ENCODE data around the gene HOXC12.

Gene HOXC12

GRCh38 chr12:53939141-53940108, 15.3 kb upstream of the HOXC12 start:
- DNase-seq = no peak

GRCh38 chr12:53940443-53941014, 14.2 kb upstream of the HOXC12 start:
- in situ Hi-C loops (cut with MboI; ENCODE audit: low pct_unique_long_range_greater_than_20kb, low sequenced_read_pairs) = no loop called here
- no peak for DNase-seq

More at GRCh38 chr12:53939141-53940108, 15.3 kb upstream of the HOXC12 start:
- in situ Hi-C loops (cut with MboI; ENCODE audit: low pct_unique_long_range_greater_than_20kb, low sequenced_read_pairs) = no loop called here

- in situ Hi-C loops (cut with MboI; ENCODE audit: low pct_unique_long_range_greater_than_20kb, low sequenced_read_pairs) = no loop called here
- no peak for DNase-seq
Measured at GRCh38 chr12:53941187-53941586, 13.5 kb upstream of the HOXC12 start.

- in situ Hi-C loops (cut with MboI; ENCODE audit: low pct_unique_long_range_greater_than_20kb, low sequenced_read_pairs) = no loop called here
- DNase-seq = no peak
Measured at GRCh38 chr12:53941750-53942149, 13.0 kb upstream of the HOXC12 start.

DNA sequence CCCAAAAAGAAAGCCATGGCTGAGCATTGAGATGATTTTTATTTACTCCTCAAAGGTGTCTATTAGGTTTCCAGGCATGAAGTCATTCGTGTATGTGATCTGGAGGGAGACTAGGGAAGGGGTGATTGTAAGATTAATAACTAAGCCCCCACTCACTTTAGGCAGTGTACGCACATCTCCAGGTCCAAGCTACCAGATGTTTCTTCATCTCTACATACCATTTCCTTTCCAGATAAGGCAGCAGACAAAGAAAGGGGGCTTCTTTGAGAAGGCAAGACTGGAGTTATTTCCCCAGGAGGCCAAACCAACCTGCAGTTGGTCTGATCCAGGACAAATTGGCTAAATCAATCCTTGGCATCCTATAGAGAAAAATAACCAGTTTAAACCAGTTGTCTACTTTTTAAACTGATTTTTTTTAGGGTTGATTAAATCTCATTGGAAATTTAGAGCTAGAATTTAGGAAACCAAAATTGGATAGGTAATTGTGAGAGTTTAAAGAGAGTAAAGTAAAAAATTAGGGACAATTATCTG, 12.2 kb upstream of the HOXC12 start:
- DNase-seq = no peak
- in situ Hi-C loops (cut with MboI; ENCODE audit: low pct_unique_long_range_greater_than_20kb, low sequenced_read_pairs) = no loop called here

- no peak for DNase-seq
- in situ Hi-C loops (cut with MboI; ENCODE audit: low pct_unique_long_range_greater_than_20kb, low sequenced_read_pairs) = no loop called here
Measured at GRCh38 chr12:53944209-53944608, 10.5 kb upstream of the HOXC12 start.

DNA sequence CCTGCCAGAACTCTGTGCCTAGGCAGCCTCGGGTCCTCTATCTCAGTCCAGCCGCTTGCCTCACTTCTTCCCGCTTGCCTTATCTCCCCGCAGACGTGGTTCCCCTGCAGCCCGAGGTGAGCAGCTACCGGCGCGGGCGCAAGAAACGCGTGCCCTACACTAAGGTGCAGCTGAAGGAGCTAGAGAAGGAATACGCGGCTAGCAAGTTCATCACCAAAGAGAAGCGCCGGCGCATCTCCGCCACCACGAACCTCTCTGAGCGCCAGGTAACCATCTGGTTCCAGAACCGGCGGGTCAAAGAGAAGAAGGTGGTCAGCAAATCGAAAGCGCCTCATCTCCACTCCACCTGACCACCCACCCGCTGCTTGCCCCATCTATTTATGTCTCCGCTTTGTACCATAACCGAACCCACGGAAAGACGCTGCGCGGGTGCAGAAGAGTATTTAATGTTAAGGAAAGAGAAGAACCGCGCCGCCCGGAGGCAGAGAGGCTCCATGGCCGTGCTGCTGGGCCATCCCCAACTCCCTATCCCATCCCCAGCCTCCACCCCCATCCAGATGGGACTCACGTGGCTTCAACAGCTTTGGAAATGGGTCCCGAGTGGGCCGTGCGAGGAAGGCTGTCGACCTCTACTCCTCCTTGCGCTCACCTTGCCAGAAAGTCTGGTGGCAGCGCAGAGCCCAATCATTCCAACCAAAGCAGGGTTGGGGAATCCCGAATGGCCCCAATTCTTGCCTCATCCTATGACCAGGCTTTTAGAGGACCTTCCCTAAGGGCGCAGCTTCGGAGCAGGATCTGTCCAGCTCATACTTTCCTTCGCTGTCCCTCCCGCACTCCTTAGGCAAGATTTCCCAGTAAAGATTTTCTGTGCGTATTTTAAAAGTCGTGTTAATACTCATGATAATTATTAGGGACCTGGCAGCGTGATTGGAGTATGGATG, 9.5 kb upstream of the HOXC12 start:
- in situ Hi-C loops (cut with MboI; ENCODE audit: low pct_unique_long_range_greater_than_20kb, low sequenced_read_pairs) = no loop called here
- DNase-seq = no peak

DNA sequence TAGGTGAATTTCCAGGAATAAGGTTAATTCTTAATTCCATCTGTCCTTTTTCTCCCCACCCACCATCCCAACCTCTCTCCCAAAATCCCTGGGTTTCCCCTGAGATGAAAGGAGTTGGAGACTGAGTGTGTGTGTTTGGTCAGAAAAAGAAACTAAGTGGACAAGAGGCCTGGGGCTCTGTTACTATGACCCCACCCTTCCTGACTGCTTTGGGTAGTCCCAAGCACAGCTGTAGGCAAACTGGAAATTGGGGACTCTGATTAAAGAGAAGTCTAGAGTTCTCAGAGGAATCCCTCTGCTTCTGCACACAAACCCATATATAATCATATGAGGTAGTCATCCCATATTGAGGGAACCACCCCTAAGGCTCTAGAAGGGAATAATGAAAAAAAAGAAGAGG, 7.0 kb upstream of the HOXC12 start:
- DNase-seq = no peak
- in situ Hi-C loops (cut with MboI; ENCODE audit: low pct_unique_long_range_greater_than_20kb, low sequenced_read_pairs) = no loop called here

- DNase-seq = peak; percentile 49
- in situ Hi-C loops (cut with MboI; ENCODE audit: low pct_unique_long_range_greater_than_20kb, low sequenced_read_pairs) = no loop called here
Measured at GRCh38 chr12:53948650-53949593, 5.8 kb upstream of the HOXC12 start.

DNA sequence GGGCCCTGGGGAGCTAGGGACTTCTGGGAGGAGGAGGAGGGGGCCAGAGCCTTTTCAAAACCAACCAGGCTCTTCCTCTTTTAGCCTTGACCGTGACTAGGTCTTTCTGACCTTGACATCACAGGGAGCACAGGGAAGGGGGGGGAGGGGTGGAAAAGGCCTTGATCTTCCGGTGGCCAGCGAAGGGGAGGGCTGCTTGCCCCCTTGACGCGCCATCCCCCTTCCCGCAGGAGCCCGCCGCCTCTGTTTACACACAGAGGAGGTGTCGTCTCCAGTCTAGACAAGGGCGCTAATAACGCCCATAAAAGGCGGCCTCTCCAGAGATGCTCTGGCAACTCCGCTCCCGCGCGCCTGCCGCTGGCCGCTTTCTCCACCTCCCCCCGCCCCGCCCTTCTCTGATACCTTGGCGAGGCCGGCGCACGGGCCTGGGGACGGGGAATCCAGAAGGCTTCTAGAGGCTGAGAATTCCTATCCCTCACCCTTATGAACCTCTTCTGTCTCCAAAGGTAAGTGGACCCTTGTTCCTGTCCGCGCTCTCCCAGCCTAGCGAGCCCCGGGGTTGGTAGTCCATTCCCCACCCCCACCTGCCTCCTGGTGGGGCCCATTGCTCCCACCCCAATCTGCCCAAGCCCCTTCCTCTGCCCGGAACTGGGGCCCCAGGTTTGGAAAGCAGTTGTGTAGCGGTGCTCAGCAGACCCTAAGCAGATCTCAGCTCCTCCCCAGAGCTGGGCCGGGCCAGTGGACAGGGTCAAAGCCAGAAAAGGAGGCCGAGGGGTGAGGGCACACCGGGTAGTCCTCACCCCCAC, 4.9 kb upstream of the HOXC12 start:
- DNase-seq = no peak
- in situ Hi-C loops (cut with MboI; ENCODE audit: low pct_unique_long_range_greater_than_20kb, low sequenced_read_pairs) = no loop called here

- no peak for DNase-seq
Measured at GRCh38 chr12:53950437-53950773, 4.3 kb upstream of the HOXC12 start.

GRCh38 chr12:53950789-53951576, 3.7 kb upstream of the HOXC12 start:
- in situ Hi-C loops (cut with MboI; ENCODE audit: low pct_unique_long_range_greater_than_20kb, low sequenced_read_pairs) = no loop called here
- no peak for DNase-seq

More at GRCh38 chr12:53950437-53950773, 4.3 kb upstream of the HOXC12 start:
- in situ Hi-C loops (cut with MboI; ENCODE audit: low pct_unique_long_range_greater_than_20kb, low sequenced_read_pairs) = no loop called here

DNA sequence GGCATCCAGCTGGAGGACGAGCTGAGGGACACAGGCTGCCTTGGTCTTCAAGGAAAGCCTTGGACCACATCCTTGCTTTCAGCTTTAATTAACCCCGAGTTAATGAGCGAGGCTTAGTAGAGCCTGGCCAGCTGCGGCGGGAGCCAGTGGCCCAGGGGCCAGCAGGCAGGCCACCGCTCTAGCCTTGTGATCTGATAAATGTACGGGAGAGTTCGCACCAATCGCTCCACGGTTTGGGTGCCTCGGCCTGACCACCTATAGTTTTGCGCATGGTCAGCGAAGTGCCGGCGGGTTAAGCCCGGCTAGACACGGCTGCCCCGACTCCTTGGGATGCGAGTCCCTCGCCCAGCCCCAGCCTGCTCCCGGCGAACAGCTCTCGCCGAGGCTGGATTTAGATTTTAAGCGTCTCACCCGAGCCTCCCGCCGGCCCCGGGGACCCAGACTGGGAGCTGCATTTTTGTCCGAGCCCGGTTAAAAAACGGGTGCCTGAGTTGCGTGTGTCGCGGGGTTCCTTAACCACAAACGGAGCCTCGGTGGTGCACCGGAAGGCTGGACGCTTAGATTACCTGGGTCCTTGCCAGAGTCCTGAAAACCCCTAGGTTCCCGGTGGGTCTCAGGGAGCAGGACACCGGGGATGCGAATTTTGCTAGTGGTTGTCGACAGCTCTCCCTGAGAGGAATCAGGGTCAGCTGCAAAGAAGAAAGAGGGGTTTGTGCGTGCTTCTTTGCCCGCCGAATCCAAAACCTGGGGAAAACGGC, 2.9 kb upstream of the HOXC12 start:
- in situ Hi-C loops (cut with MboI; ENCODE audit: low pct_unique_long_range_greater_than_20kb, low sequenced_read_pairs) = no loop called here
- DNase-seq = no peak

GRCh38 chr12:53952335-53952694, 2.4 kb upstream of the HOXC12 start:
- in situ Hi-C loops (cut with MboI; ENCODE audit: low pct_unique_long_range_greater_than_20kb, low sequenced_read_pairs) = no loop called here
- no peak for DNase-seq

DNA sequence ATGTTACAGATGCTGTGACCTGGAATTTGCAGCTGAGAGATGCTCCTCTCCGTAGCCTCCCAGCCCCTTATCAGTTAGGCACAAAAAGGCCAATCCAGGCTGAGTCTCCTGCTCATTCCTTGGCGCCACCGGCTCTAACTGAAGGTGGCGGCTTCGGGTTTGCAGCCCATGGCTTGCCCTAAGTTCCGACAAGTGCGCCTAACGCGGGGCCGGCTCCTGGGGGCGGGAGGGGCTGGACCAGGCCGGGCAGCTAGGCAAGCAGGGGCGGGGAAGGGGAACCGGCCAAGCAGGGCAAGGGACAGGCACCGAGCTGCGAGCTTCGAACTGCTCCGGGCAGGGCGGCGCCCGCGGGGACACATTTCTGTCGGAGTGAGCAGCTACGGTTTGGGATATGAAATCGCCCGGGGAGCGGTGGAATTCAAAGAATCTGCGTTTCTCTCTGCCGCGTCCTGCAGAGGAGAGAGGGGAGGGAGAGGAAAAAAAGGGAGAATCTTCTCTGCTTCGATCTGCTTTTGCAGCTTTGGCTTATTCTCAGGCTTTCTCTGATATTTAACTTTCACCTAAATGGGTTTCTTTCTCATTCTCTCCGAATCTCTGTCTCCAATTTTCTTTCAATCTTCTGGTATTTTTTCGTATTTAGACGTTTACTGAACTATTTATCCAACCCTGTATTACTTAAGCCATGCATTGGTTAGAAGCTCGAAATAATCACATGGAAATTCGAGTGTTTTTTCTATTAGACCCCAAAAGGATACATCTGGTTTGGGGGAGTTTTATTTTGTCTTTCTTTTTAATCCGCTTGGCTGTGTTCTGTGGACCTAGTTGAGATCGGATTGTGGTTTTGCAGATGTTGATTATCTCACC, 1.6 kb upstream of the HOXC12 start:
- DNase-seq = no peak
- in situ Hi-C loops (cut with MboI; ENCODE audit: low pct_unique_long_range_greater_than_20kb, low sequenced_read_pairs) = no loop called here
